H1 (cell line): ENCODE results near the gene KLF9. TPM values are rescaled to one million over a fixed set of nuclear protein-coding genes. Genes with fewer than 3 reads are reported as not detected.

Experiments
- CTCF ChIA-PET: fragments of 300-600 bp; sonication (Branson Sonifier 250); formaldehyde crosslinking; loops from one replicate; lab custom pipeline; 2021; ENCODE audit not compliant: partially characterized antibody; lab: Charles Lee
- POLR2A ChIA-PET: fragments of 300-600 bp; sonication (Branson Sonifier 250); formaldehyde crosslinking; loops from one replicate; lab custom pipeline; 2021; ENCODE audit warnings: inconsistent platforms; ENCODE audit not compliant: partially characterized antibody; lab: Charles Lee
- DNase-seq, 2 experiments: peaks; one replicate each; pipeline versions ENCODE4 v3.0.0 to v3.0.0-alpha.2; 2010 to 2022; ENCODE audit warnings: low spot score in 2 of 2, low read depth in 1 of 2, mixed read lengths in 1 of 2
- FAIRE-seq: peaks from 2 replicates; lab custom pipeline; 2011; peaks lifted over from hg19 to GRCh38; lab: Jason Lieb, UNC
- H2AFZ ChIP-seq: 2 replicates; pipeline ENCODE4 v1.8.1; 2012; ENCODE audit warnings: low read length, inconsistent platforms
- H2AK5ac ChIP-seq: 2 replicates; pipeline ENCODE4 v1.6.1; 2013; ENCODE audit warnings: low read depth, low read length
- H2BK120ac ChIP-seq: replicated peaks from 2 replicates; pipeline ENCODE3; 2013; ENCODE audit warnings: low read depth, low read length, inconsistent platforms
- H2BK12ac ChIP-seq: 2 replicates; pipeline ENCODE4 v1.6.1; 2013; ENCODE audit warnings: low read depth, low read length
- H2BK15ac ChIP-seq: 2 replicates; pipeline ENCODE4 v1.6.1; 2013; ENCODE audit warnings: low read length
- H2BK20ac ChIP-seq: 2 replicates; pipeline ENCODE4 v1.6.1; 2013; ENCODE audit warnings: low read length
- H2BK5ac ChIP-seq: 2 replicates; pipeline ENCODE4 v1.6.1; 2013; ENCODE audit warnings: low read depth, low read length
- H3K14ac ChIP-seq: 2 replicates; pipeline ENCODE4 v1.6.1; 2013; ENCODE audit warnings: inconsistent platforms; ENCODE audit not compliant: insufficient read length
- H3K18ac ChIP-seq: 2 replicates; pipeline ENCODE4 v1.6.1; 2013; ENCODE audit warnings: low read length; ENCODE audit errors: extremely low read depth
- H3K23ac ChIP-seq: 2 replicates; pipeline ENCODE4 v1.6.1; 2013; ENCODE audit warnings: inconsistent platforms; ENCODE audit not compliant: insufficient read length
- H3K23me2 ChIP-seq: 2 replicates; pipeline ENCODE4 v1.6.1; 2013; ENCODE audit warnings: low read depth, low read length
- H3K27ac ChIP-seq: 2 replicates; pipeline ENCODE4 v1.6.1; 2011; ENCODE audit warnings: low read depth, low read length, inconsistent platforms
- H3K27me3 ChIP-seq, 4 experiments: replicated peaks in 1 of 4; 1 replicate in 1 of 4; 2 replicates in 3 of 4; pipeline versions ENCODE4 v1.6.1 to v1.8.1; 2011 to 2013; ENCODE audit warnings: low read length in 3 of 4, mild to moderate bottlenecking in 3 of 4, inconsistent platforms in 2 of 4, mixed read lengths in 2 of 4, moderate library complexity in 1 of 4; ENCODE audit not compliant: control insufficient read depth in 3 of 4, insufficient read depth in 3 of 4; ENCODE audit errors: extremely low read depth in 1 of 4
- H3K36me3 ChIP-seq, 4 experiments: 2 replicates each; pipeline versions ENCODE4 v1.6.1 to v1.8.1; 2011 to 2013; ENCODE audit warnings: mild to moderate bottlenecking in 4 of 4, low read length in 3 of 4, moderate library complexity in 2 of 4, control low read depth in 1 of 4, inconsistent platforms in 1 of 4; ENCODE audit not compliant: insufficient read depth in 4 of 4, control insufficient read depth in 2 of 4
- H3K4ac ChIP-seq: replicated peaks from 2 replicates; pipeline ENCODE3; 2013; ENCODE audit warnings: low read length, low read depth, mixed read lengths, inconsistent platforms; ENCODE audit not compliant: insufficient read length
- H3K4me1 ChIP-seq, 4 experiments: replicated peaks in 1 of 4; 1 replicate in 1 of 4; 2 replicates in 3 of 4; pipeline versions ENCODE4 v1.6.1 to v1.8.1; 2011 to 2013; ENCODE audit warnings: low read length in 3 of 4, inconsistent platforms in 2 of 4, mixed read lengths in 1 of 4; ENCODE audit not compliant: insufficient read depth in 4 of 4, control insufficient read depth in 3 of 4
- H3K4me2 ChIP-seq, 2 experiments: 2 replicates each; pipeline versions ENCODE4 v1.6.1 to v1.8.1; 2011 to 2013; ENCODE audit warnings: low read depth in 2 of 2, low read length in 2 of 2, control low read depth in 1 of 2, inconsistent platforms in 1 of 2, mild to moderate bottlenecking in 1 of 2; ENCODE audit not compliant: insufficient read depth in 1 of 2
- H3K4me3 ChIP-seq, 4 experiments: fragments of 200-600, 300-600 bp in 1 of 4; sonication (generic), shearing (Covaris generic), sonication (Bioruptor Twin) in 1 of 4; 2 replicates each; pipeline versions ENCODE4 v1.5.1 to v1.8.1; 2011 to 2016; ENCODE audit warnings: low read length in 4 of 4, low read depth in 3 of 4, control low read depth in 2 of 4, inconsistent platforms in 2 of 4, mild to moderate bottlenecking in 2 of 4, mixed read lengths in 1 of 4, moderate library complexity in 1 of 4; ENCODE audit not compliant: insufficient read depth in 2 of 4; ENCODE audit errors: extremely low read depth in 1 of 4
- H3K56ac ChIP-seq: replicated peaks from 2 replicates; pipeline ENCODE3; 2013; ENCODE audit warnings: low read depth, mild to moderate bottlenecking, mixed read lengths, low read length, inconsistent platforms; ENCODE audit not compliant: insufficient read length
- H3K79me1 ChIP-seq: 2 replicates; pipeline ENCODE4 v1.6.1; 2013; ENCODE audit warnings: low read depth, low read length, control low read depth
- H3K79me2 ChIP-seq, 2 experiments: 2 replicates each; pipeline versions ENCODE4 v1.6.1 to v1.8.1; 2012 to 2013; ENCODE audit warnings: low read length in 2 of 2, mild to moderate bottlenecking in 2 of 2, inconsistent platforms in 1 of 2; ENCODE audit not compliant: insufficient read depth in 2 of 2, control insufficient read depth in 1 of 2
- H3K9ac ChIP-seq, 4 experiments: replicated peaks in 1 of 4; 1 replicate in 1 of 4; 2 replicates in 3 of 4; pipeline versions ENCODE4 v1.6.1 to v1.8.1; 2011 to 2013; ENCODE audit warnings: low read depth in 3 of 4, low read length in 3 of 4, control low read depth in 2 of 4, mild to moderate bottlenecking in 2 of 4, moderate library complexity in 2 of 4, inconsistent platforms in 1 of 4; ENCODE audit errors: extremely low read depth in 1 of 4
- H3K9me3 ChIP-seq, 2 experiments: 2 replicates each; pipeline versions ENCODE4 v1.6.1 to v1.8.1; 2012 to 2013; ENCODE audit warnings: mild to moderate bottlenecking in 2 of 2, moderate library complexity in 2 of 2, control low read depth in 1 of 2, inconsistent platforms in 1 of 2, low read depth in 1 of 2, low read length in 1 of 2, mixed read lengths in 1 of 2; ENCODE audit not compliant: insufficient read depth in 2 of 2
- H4K20me1 ChIP-seq, 2 experiments: replicated peaks in 1 of 2; 2 replicates each; pipeline versions ENCODE3 to v1.8.1; 2011 to 2013; ENCODE audit warnings: inconsistent platforms in 2 of 2, low read length in 2 of 2, mild to moderate bottlenecking in 1 of 2; ENCODE audit not compliant: insufficient read depth in 2 of 2, control insufficient read depth in 1 of 2
- H4K5ac ChIP-seq: 2 replicates; pipeline ENCODE4 v1.6.1; 2013; ENCODE audit warnings: low read length, low read depth, mixed read lengths, inconsistent platforms; ENCODE audit not compliant: insufficient read length
- H4K8ac ChIP-seq: 2 replicates; pipeline ENCODE4 v1.8.0; 2013; ENCODE audit warnings: mild to moderate bottlenecking, moderate library complexity, low read length, inconsistent platforms; ENCODE audit not compliant: insufficient read depth; ENCODE audit errors: extremely low read depth
- H4K91ac ChIP-seq: replicated peaks from 2 replicates; pipeline ENCODE3; 2013; ENCODE audit warnings: low read length, mixed read lengths, inconsistent platforms; ENCODE audit not compliant: insufficient read length
- ASH2L ChIP-seq: fragments of 200-600, 300-600 bp; sonication (generic); IDR thresholded peaks from one replicate; pipeline ENCODE4 v1.7.1; 2017; ENCODE audit warnings: low read length
- CBX5 ChIP-seq: fragments of 300-800, 300-1000 bp; sonication (generic); IDR thresholded peaks from 2 replicates; pipeline ENCODE4 v1.7.1; 2016; ENCODE audit warnings: antibody characterized with exemption, low read length, low read depth
- CTBP2 ChIP-seq: IDR thresholded peaks from 2 replicates; pipeline ENCODE4 v1.7.0; 2011; ENCODE audit warnings: borderline replicate concordance, mild to moderate bottlenecking, moderate library complexity, mixed read lengths, low read length; ENCODE audit not compliant: insufficient read depth, insufficient read length
- GTF2F1 ChIP-seq: IDR thresholded peaks from 2 replicates; pipeline ENCODE4 v1.6.1; 2012; ENCODE audit warnings: low read depth, low read length, improper control_type of control experiment, borderline replicate concordance
- JUN ChIP-seq: IDR thresholded peaks from 2 replicates; pipeline ENCODE4 v1.6.1; 2011; ENCODE audit warnings: low read depth, mild to moderate bottlenecking, improper control_type of control experiment, low read length
- KDM1A ChIP-seq: fragments of 200-600, 300-600 bp; sonication (generic); IDR thresholded peaks from 2 replicates; pipeline ENCODE4 v1.7.1; 2016; ENCODE audit warnings: mild to moderate bottlenecking, low read length, borderline replicate concordance
- SIN3A ChIP-seq, 2 experiments: IDR thresholded peaks in 1 of 2; conservative IDR thresholded peaks in 1 of 2; 2 replicates each; pipeline ENCODE4 v1.6.1; 2011 to 2012; ENCODE audit warnings: low read length in 2 of 2, improper control_type of control experiment in 1 of 2, low read depth in 1 of 2, mild to moderate bottlenecking in 1 of 2
- SUZ12 ChIP-seq: fragments of 200-600 bp; sonication (generic); IDR thresholded peaks from 2 replicates; pipeline ENCODE4 v1.6.1; 2012; ENCODE audit warnings: mild to moderate bottlenecking, inconsistent platforms, low read length, moderate library complexity, mixed read lengths
- TAF7 ChIP-seq: optimal IDR thresholded peaks from 2 replicates; pipeline ENCODE3; 2011; ENCODE audit warnings: low read depth, mild to moderate bottlenecking, inconsistent platforms, low read length, moderate library complexity, borderline replicate concordance
- TCF12 ChIP-seq: IDR thresholded peaks from 2 replicates; pipeline ENCODE4 v1.6.1; 2011; ENCODE audit warnings: low read depth, mild to moderate bottlenecking, low read length
- WGBS, 2 experiments: shearing (Covaris generic) in 1 of 2; methylation state at CpG; one replicate each; pipeline versions ENCODE4 v1.1.6 to v1.1.7; 2013 to 2015; ENCODE audit warnings: low lambda C conversion rate in 2 of 2, mixed read lengths in 2 of 2, inconsistent platforms in 1 of 2, low coverage in 1 of 2, missing lambda C conversion rate in 1 of 2; ENCODE audit not compliant: insufficient replicate concordance in 2 of 2, insufficient coverage in 1 of 2, insufficient read length in 1 of 2; ENCODE audit errors: extremely low coverage in 1 of 2, missing lambda C conversion rate in 1 of 2; 5-methylcytosine and 5-hydroxymethylcytosine counted together
- polyA plus RNA-seq, 7 experiments: library from polyadenylated mRNA; depleted of rRNA in 3 of 7; stranded (reverse) in 5 of 7; unstranded in 2 of 7; fragments of >200 nt in 5 of 7; fragments of 200-250 nt in 2 of 7; gene quantifications; 1 replicate in 5 of 7; 2 replicates in 1 of 7; 4 replicates in 1 of 7; pipeline versions ENCODE4 v1.2.1 to v1.2.3, GENCODE V29; 2011 to 2013; ENCODE audit warnings: missing spikeins in 2 of 7, mixed read lengths in 2 of 7
- total RNA-seq: library from RNA; stranded (reverse); fragmentation: NEBNext Ultra II Directional; extraction: Animal tissue kit (Norgen Biotek cat#: 25700); gene quantifications from 2 replicates; pipeline ENCODE4 v1.2.1, GENCODE V29; 2021

Gene KLF9
- total and polyA plus RNA-seq, 2 of the 8 experiments (the other 6 are each of a cell fraction or from before 2014, with no cell fraction given), result 0.47 to 0.82 TPM

DNA sequence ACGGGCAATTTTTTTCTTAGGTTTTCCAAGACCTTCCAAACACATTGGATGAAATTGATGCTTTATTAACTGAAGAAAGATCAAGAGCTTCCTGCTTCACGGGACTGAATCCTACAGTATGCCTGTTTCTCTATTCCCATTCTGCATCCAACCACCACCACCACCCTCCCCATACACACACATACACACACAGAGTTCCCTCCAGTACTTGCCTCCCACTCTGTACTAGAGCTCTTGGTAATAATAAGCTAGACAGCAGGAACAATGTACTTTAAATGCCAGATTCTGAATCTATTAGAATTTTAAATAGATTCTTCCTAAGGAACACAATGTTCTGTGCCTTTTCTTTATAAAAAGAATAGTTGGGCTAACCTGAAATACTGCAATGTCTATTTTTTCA, 67.4 kb downstream of the KLF9 start:
- POLR2A ChIA-PET, result no interaction called here
- H4K20me1 ChIP-seq, result no peaks in the 10 kb centered on the region
- H3K4ac ChIP-seq, result no peak overlapping the region

More for the DNA sequence above, 67.4 kb downstream of the KLF9 start:
- H4K8ac ChIP-seq, result no peak overlapping the region
- H3K56ac ChIP-seq, result no peak overlapping the region
- no peak overlapping the region for H2BK12ac ChIP-seq
- no peaks in the 10 kb centered on the region for H3K9me3 ChIP-seq
- H2BK5ac ChIP-seq, result no peak overlapping the region
- no peak for DNase-seq
- no peak for TF ChIP-seq JUN
- no peak for TF ChIP-seq KDM1A
- no peak for TF ChIP-seq SIN3A (conservative IDR thresholded peaks at IDR 0.05 in 1 of 2, IDR thresholded peaks at IDR 0.05 in 1 of 2; ENCODE audit: low read depth in 1 of 2, low read length in 2 of 2)
- no peak for TF ChIP-seq CBX5
- no peak for TF ChIP-seq SUZ12
- TF ChIP-seq GTF2F1, result no peak
- TF ChIP-seq TCF12, result no peak
- TF ChIP-seq ASH2L, result no peak
- TF ChIP-seq CTBP2, result no peak
- no peak for TF ChIP-seq TAF7
- H3K36me3 ChIP-seq, result peaks cover 3 to 32% (median 9%) of the 10 kb centered on the region in 4 experiments; a peak in 5 of 8 replicates
- 92% methylated on average over 2 of the region's 2 CpGs; no CpG with 5 or more reads in 1 of the 2 experiments for WGBS, 2 experiments
- H2AFZ ChIP-seq, result no peak overlapping the region
- H3K27ac ChIP-seq, result no peak overlapping the region
- no peak overlapping the region for H3K4me2 ChIP-seq
- no peaks in the 10 kb centered on the region for H3K23me2 ChIP-seq
- H3K4me1 ChIP-seq, result no peaks in the 10 kb centered on the region
- no peak overlapping the region for H2BK15ac ChIP-seq
- no peak overlapping the region for H3K4me3 ChIP-seq
- H3K14ac ChIP-seq, result no peak overlapping the region
- no peak overlapping the region for H2BK120ac ChIP-seq
- no peaks in the 10 kb centered on the region for H3K27me3 ChIP-seq
- H2BK20ac ChIP-seq, result no peak overlapping the region
- no peaks in the 10 kb centered on the region for H3K79me1 ChIP-seq
- FAIRE-seq, result no peak
- CTCF ChIA-PET, result interaction anchor here (1.4 kb wide), 1 partner anchor 256 kb away, joined by 3 read pairs; no protein-coding TSS in a partner anchor
- no peak overlapping the region for H3K23ac ChIP-seq
- H2AK5ac ChIP-seq, result no peak overlapping the region
- H3K79me2 ChIP-seq, result no peaks in the 10 kb centered on the region
- no peak overlapping the region for H3K9ac ChIP-seq
- H4K91ac ChIP-seq, result no peak overlapping the region
- H4K5ac ChIP-seq, result no peak overlapping the region
- H3K18ac ChIP-seq, result no peak overlapping the region
